Measurements from ENCODE around the gene TTC29.

GRCh38 chr4:146847345-146847744 is 98.3 kb downstream of the TTC29 start:
- no peak for TF ChIP-seq CTCF (IDR thresholded peaks at IDR 0.05; ENCODE audit: low read length)
- no peak for TF ChIP-seq EZH2 (IDR thresholded peaks at IDR 0.05; ENCODE audit: borderline replicate concordance, low read length)
